Activated CD4-positive, CD25-positive, alpha-beta regulatory T cell treated with anti-CD3 and anti-CD28 coated beads, Interleukin-2, amount 50 U/mL, for 24 hours (primary cell): ENCODE data around the gene DOHH.

Experiments used
- ATAC-seq, 2 donors: fragments of 150-1000 bp; cut with Tn5 transposase; one replicate each; pipeline ENCODE4 v1.10.0; 2021; ENCODE audit warnings: mild to moderate bottlenecking in 1 of 2, moderate library complexity in 1 of 2

DOHH gene, protein sequence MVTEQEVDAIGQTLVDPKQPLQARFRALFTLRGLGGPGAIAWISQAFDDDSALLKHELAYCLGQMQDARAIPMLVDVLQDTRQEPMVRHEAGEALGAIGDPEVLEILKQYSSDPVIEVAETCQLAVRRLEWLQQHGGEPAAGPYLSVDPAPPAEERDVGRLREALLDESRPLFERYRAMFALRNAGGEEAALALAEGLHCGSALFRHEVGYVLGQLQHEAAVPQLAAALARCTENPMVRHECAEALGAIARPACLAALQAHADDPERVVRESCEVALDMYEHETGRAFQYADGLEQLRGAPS

DNA sequence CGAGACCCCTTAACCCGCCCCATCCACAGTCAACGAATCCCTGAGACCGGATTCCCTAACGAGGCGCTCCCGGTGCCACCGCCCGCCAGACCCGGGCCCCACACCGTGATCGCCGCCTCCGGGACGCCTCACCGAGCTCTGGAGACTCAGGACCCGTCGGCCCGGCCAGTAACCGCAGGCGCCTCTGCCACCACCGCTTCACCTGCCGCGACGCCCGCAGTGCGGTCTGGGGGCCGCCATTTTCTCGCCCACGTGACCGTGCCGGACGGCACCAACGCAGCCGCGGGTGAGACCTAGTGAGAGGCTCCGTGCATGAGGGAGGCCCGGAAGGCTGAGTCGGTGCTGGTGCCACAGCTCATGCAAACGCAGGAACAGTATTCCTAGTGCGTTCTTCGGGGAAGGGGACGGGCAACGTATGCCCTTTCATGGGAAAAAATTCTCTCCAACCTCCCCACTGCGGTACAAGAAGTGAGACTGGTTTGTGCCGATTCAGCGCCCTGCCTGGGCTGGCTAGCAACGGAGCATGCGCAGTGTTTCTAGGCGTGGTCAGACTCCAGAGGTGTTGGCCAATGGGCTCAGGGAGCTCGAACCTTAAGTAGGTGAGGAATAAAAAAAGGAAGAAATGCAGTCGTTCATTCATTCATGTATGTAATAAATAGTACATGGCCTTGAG is at the start of gene DOHH:
Gene DOHH, minus strand, starts transcription at position 246 of the 673 bp plus-strand sequence. CDS start 3,860 bp downstream, outside the sequence.
- ATAC-seq = peak; percentile 90 to 92

- no peak for ATAC-seq
These were observed 49.3 kb upstream of the DOHH start for GRCh38 chr19:3549816-3550215.

DNA sequence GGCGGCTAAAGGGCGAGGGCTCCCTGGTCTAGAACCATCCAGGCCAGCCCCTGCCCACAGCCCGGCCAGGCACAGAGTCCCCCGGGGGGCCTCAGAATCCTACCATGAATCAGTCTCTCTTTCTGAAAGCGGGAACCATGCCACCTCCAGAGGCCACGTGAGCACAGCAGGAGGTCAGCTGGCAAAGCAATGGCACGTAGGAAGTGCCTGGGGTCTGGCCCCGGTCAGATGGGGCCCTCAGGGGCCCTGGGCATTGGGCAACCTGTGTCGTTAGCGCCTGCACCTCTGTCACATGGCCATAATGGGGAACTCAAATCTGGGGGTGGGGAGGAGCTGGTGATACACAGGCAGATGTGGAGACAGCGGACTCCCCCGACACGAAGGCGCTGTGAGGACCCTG is 48.1 kb upstream of the DOHH start:
- no peak for ATAC-seq

DNA sequence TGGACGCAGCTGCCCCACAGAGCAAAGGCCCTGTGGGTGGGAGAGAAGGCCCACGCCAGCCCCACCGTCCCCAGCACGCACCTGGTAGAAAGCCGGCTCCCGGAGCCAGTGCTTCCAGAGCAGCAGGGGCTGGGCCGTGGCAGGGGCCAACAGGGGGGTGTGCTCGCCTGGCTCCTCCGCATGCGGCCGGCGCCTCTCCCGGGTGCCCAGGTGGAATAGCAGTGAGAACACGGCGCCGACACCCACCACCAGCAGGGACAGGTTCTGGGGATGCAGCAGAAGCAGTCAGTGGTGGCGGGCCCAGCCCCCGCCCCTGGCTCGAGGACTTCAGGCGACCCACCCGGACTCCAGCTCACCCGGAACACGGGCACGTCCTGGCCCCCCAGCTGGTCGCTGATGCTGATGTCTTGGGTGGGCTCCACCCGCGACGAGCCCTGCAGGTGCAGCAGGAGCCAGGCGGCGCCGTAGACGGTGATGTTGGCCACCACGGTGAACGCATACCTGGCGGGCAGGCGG is 47.4 kb upstream of the DOHH start:
- ATAC-seq = no peak

DNA sequence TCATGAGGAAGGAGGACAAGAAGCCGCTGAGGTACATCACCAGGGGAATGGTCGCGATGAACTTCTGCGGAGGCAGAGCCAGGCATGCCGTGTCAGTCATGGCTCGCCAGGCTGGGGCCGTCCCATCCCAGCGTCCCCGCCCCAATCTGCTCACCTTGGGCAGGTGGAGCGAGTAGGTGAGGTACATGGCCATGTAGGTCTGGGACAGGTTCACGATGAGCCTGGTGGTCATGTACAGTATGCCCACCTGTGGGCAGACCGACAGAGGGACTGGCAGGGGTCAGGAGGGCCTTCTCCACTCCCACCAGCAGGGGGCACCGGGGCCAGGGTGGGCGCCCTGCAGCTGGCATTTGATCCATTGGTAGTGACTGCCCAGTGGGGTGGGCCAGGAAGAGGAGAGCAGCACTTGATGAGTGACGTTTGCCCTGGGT is 46.8 kb upstream of the DOHH start:
- ATAC-seq = no peak

GRCh38 chr19:3546119-3546518 is 45.6 kb upstream of the DOHH start:
- no peak for ATAC-seq

- ATAC-seq = peak in 1 of 2 donors; percentile 32
These were observed 45.2 kb upstream of the DOHH start for GRCh38 chr19:3545669-3546034.

- ATAC-seq = peak; percentile 52 to 72
These were observed 44.5 kb upstream of the DOHH start for GRCh38 chr19:3544742-3545668.

GRCh38 chr19:3544058-3544376 is 43.5 kb upstream of the DOHH start:
- ATAC-seq = no peak

GRCh38 chr19:3543150-3544057 is 42.9 kb upstream of the DOHH start:
- ATAC-seq = no peak

- no peak for ATAC-seq
These were observed 39.3 kb upstream of the DOHH start for GRCh38 chr19:3539756-3540118.

GRCh38 chr19:3538965-3539755 is 38.7 kb upstream of the DOHH start, which contains the start of gene TEKTIP1:
Gene TEKTIP1 (plus strand): TSS chr19:3539174. CDS start chr19:3539178, 4 bp downstream.
- no peak for ATAC-seq

- no peak for ATAC-seq
These were observed 37.9 kb upstream of the DOHH start for GRCh38 chr19:3538258-3538929.

GRCh38 chr19:3537438-3538240 is 37.2 kb upstream of the DOHH start:
- ATAC-seq = peak in 1 of 2 donors; percentile 16

DNA sequence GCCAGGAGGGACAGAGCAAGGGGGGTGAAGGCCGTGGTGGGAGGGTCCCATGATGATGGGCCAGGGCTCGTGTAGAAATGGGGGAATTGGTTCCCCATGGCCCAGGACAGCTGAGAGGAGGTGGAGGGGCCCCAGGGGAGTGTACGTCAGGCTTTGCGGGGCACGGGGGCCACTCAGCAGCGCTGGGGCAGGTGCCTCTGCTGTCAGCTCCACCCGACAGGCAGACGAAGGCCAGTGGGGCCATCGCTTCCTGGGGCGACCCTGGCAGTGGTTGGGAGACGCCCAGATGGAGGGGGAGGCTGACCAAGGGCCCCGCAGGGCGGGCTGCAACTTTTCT is 36.6 kb upstream of the DOHH start:
- no peak for ATAC-seq

- no peak for ATAC-seq
These were observed 36.1 kb upstream of the DOHH start for GRCh38 chr19:3536429-3537100.

DNA sequence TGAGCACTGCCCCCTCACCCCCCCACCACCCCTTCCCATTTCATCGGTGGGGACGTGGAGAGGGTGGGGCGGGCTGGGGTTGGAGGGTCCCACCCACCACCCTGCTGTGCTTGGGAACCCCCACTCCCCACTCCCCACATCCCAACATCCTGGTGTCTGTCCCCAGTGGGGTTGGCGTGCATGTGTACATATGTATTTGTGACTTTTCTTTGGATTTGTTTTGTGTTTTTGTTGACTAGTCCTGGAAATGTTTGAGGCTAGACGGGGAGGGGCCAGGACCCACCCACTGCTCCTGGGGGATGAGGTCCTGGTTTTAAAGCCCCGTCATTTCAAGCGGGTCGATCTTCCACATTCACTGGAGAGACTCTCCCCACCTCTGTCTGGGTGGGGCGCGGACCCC is 35.5 kb upstream of the DOHH start:
- no peak for ATAC-seq

GRCh38 chr19:3535563-3535965 is 35.1 kb upstream of the DOHH start:
- no peak for ATAC-seq

GRCh38 chr19:3535235-3535535 is 34.7 kb upstream of the DOHH start:
- no peak for ATAC-seq
